GM21723 (cell line): Measurements from ENCODE around the gene STX7.
A peak's percentile ranks its signal among the peaks of the same experiment; 100 is the strongest.

ENCODE experiments used
- ATAC-seq: cut with Tn5 transposase; IDR thresholded peaks from one replicate; pipeline ENCODE4 v1.9.1; 2021; ENCODE audit warnings: mild to moderate bottlenecking, moderate library complexity; ENCODE audit not compliant: unreplicated experiment

Gene STX7

GRCh38 chr6:132478266-132478665 is 34.6 kb downstream of the STX7 start:
- no peak for ATAC-seq

GRCh38 chr6:132476688-132477087 is 36.2 kb downstream of the STX7 start:
- no peak for ATAC-seq

GRCh38 chr6:132475925-132476324 is 37.0 kb downstream of the STX7 start:
- no peak for ATAC-seq

- no peak for ATAC-seq
Observed at GRCh38 chr6:132471787-132472186, 41.1 kb downstream of the STX7 start.

- no peak for ATAC-seq
Observed at GRCh38 chr6:132466952-132467351, 46.0 kb downstream of the STX7 start.

GRCh38 chr6:132465530-132466485 is 47.1 kb downstream of the STX7 start:
- peak; percentile 87 for ATAC-seq

- ATAC-seq, result no peak
Observed at GRCh38 chr6:132464538-132465256, 48.2 kb downstream of the STX7 start.

GRCh38 chr6:132461958-132462357 is 51.0 kb downstream of the STX7 start:
- ATAC-seq, result no peak

- no peak for ATAC-seq
Observed at GRCh38 chr6:132459605-132459952, 53.3 kb downstream of the STX7 start.

GRCh38 chr6:132458887-132459604 is 53.9 kb downstream of the STX7 start:
- no peak for ATAC-seq

- peak; percentile 96 for ATAC-seq
Observed at GRCh38 chr6:132456700-132457143, 56.2 kb downstream of the STX7 start.

- no peak for ATAC-seq
Observed at GRCh38 chr6:132446855-132447241, 66.1 kb downstream of the STX7 start.

- ATAC-seq, result no peak
Observed at GRCh38 chr6:132446141-132446854, 66.6 kb downstream of the STX7 start.

- ATAC-seq, result no peak
Observed at GRCh38 chr6:132445201-132445951, 67.5 kb downstream of the STX7 start.

GRCh38 chr6:132443206-132443605 is 69.7 kb downstream of the STX7 start:
- no peak for ATAC-seq

- no peak for ATAC-seq
Observed at GRCh38 chr6:132430110-132430509, 82.8 kb downstream of the STX7 start.

- ATAC-seq, result no peak
Observed at GRCh38 chr6:132425176-132425575, 87.7 kb downstream of the STX7 start.

- ATAC-seq, result no peak
Observed at GRCh38 chr6:132423839-132424238, 89.1 kb downstream of the STX7 start.

GRCh38 chr6:132418235-132418965 is 94.5 kb downstream of the STX7 start:
- ATAC-seq, result no peak
